Measurements from ENCODE around the gene SMARCC1.

Gene SMARCC1

GRCh38 chr3:47813551-47814177 lies 32.0 kb upstream of the SMARCC1 start:
- Histone ChIP-seq H3K4me3 (ENCODE audit: severe bottlenecking) (no peak overlapping the region), H3K27me3 (ENCODE audit: insufficient read depth, poor library complexity, severe bottlenecking) (no peaks in the 10 kb centered on the region), H3K27ac (ENCODE audit: poor library complexity, severe bottlenecking) (no peak overlapping the region), H3K36me3 (ENCODE audit: low read depth) (peaks cover 33% of the 10 kb centered on the region), H3K4me1 (ENCODE audit: insufficient read depth, poor library complexity, severe bottlenecking) (no peaks in the 10 kb centered on the region), H3K9me3 (ENCODE audit: severe bottlenecking) (no peaks in the 10 kb centered on the region)
- TF ChIP-seq, protein P1, sequence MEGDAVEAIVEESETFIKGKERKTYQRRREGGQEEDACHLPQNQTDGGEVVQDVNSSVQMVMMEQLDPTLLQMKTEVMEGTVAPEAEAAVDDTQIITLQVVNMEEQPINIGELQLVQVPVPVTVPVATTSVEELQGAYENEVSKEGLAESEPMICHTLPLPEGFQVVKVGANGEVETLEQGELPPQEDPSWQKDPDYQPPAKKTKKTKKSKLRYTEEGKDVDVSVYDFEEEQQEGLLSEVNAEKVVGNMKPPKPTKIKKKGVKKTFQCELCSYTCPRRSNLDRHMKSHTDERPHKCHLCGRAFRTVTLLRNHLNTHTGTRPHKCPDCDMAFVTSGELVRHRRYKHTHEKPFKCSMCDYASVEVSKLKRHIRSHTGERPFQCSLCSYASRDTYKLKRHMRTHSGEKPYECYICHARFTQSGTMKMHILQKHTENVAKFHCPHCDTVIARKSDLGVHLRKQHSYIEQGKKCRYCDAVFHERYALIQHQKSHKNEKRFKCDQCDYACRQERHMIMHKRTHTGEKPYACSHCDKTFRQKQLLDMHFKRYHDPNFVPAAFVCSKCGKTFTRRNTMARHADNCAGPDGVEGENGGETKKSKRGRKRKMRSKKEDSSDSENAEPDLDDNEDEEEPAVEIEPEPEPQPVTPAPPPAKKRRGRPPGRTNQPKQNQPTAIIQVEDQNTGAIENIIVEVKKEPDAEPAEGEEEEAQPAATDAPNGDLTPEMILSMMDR (IDR thresholded peaks at IDR 0.05; ENCODE audit: poor library complexity, severe bottlenecking), result no peak
- DNase-seq (ENCODE audit: low spot score), result no peak
- no peak for ATAC-seq (ENCODE audit: low read depth)

DNA sequence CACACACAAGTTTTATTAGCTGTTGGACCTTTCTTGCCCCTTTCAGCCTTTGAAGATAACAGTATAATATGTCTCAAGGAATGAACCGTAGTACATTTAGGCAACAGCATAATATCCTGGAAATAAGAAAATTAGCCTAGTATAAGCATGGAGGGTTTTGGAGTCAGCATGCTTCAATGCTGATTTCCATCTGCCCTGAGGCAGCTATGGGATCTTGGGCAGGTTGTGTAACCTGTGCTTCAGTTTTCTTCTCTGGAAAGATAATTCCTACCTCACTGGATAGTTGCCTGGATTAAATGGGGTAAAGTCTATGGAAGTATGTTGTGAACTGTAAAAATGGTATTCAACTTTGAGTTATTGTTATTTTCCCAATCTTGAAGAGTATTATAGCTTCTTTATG lies 22.9 kb upstream of the SMARCC1 start:
- TF ChIP-seq, protein P1 (IDR thresholded peaks at IDR 0.05; ENCODE audit: poor library complexity, severe bottlenecking), result no peak
- peaks cover 11% of the 10 kb centered on the region for H3K4me1 ChIP-seq (ENCODE audit: insufficient read depth, poor library complexity, severe bottlenecking)
- ATAC-seq (ENCODE audit: low read depth) (no peak), DNase-seq (ENCODE audit: low spot score) (no peak)
- H3K27me3 ChIP-seq (ENCODE audit: insufficient read depth, poor library complexity, severe bottlenecking), result no peaks in the 10 kb centered on the region
- H3K27ac ChIP-seq (ENCODE audit: poor library complexity, severe bottlenecking), result no peak overlapping the region
- no peak overlapping the region for H3K4me3 ChIP-seq (ENCODE audit: severe bottlenecking)
- peaks cover 21% of the 10 kb centered on the region; the same call in 1 of the 2 replicates for H3K36me3 ChIP-seq (ENCODE audit: low read depth)
- H3K9me3 ChIP-seq (ENCODE audit: severe bottlenecking), result no peaks in the 10 kb centered on the region

DNA sequence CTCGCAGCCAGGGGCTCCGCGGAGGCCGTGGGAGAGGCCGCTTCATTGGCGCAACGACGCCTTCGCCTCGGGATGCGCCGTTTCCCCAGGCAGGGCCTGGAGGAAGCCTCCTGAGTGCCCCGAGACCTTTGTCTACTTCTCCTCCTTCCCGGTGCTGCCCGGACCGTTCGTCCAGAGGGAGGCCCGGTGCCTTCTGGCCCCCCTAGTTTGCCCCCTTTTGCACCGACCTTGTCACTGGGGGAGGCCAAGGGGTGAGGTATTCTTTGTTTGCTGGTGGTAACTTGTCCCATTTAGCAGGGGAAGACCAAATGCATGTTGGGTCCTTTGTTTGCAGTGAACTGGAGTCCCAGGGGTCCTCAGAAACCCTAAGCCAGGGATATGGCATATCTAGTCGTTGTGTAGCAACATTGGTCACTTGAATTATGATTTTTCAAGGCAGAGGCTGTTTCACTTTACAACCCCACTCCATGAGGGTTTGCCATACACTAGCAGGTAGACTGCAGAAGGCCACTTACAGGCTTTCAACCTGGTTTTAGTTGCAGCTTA lies 21.9 kb upstream of the SMARCC1 start:
- Histone ChIP-seq H3K4me3 (ENCODE audit: severe bottlenecking) (peak overlapping the region; percentile 97), H3K27me3 (ENCODE audit: insufficient read depth, poor library complexity, severe bottlenecking) (no peaks in the 10 kb centered on the region), H3K4me1 (ENCODE audit: insufficient read depth, poor library complexity, severe bottlenecking) (peaks cover 11% of the 10 kb centered on the region), H3K27ac (ENCODE audit: poor library complexity, severe bottlenecking) (peak overlapping the region; percentile 89), H3K9me3 (ENCODE audit: severe bottlenecking) (no peaks in the 10 kb centered on the region), H3K36me3 (ENCODE audit: low read depth) (peaks cover 18% of the 10 kb centered on the region; the same call in 1 of the 2 replicates)
- TF ChIP-seq, protein P1 (IDR thresholded peaks at IDR 0.05; ENCODE audit: poor library complexity, severe bottlenecking), result no peak
- no peak for ATAC-seq (ENCODE audit: low read depth)
- DNase-seq (ENCODE audit: low spot score), result no peak

DNA sequence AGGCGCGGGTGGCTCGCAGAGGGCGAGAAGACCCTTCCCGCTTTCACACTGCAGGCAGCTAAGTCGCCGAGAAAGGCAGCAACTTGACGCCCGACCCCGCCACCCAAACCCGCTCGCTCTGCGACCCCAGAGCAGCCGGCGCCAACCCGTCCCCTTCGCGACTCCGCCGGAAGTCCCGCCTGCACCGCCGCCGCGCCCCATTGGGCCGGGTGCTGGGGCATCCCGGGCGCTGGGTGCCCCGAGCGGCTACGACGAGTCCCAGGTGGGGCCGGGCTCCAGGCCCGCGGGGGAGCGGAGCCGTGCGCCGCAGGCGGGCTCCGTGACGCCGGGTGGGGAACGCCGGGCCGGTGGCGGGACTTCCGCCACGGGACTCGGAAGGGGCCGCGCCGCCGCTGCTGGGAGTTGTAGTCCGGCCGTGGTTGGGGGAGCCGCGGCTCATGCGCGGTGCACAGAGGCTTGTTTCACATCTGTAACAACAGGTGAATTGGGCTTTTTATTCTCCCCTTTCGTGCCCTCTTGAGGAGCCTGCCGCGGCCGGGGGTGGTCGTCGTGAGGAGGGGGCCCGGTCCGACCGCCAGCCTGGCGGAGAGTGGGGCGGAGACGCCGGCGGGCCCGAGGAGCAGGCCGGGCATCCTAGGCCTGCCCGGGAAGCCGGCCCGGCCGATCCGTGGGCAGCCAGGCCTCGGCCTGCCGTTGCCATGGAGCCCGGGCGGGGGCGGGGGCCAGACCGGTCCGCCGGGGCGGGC lies 21.2 kb upstream of the SMARCC1 start, which contains the start of gene DHX30:
TSS of gene DHX30 (plus strand) at position 405 of the 746 bp plus-strand sequence. CDS start 7,546 bp downstream, outside the sequence.
- TF ChIP-seq, protein P1 (IDR thresholded peaks at IDR 0.05; ENCODE audit: poor library complexity, severe bottlenecking), result peak; percentile 3
- Histone ChIP-seq H3K9me3 (ENCODE audit: severe bottlenecking) (no peaks in the 10 kb centered on the region), H3K27ac (ENCODE audit: poor library complexity, severe bottlenecking) (peak within 1 kb of the TSS; percentile 89), H3K36me3 (ENCODE audit: low read depth) (peaks cover 18% of the 10 kb centered on the region; the same call in 1 of the 2 replicates), H3K4me1 (ENCODE audit: insufficient read depth, poor library complexity, severe bottlenecking) (peaks cover 11% of the 10 kb centered on the region), H3K27me3 (ENCODE audit: insufficient read depth, poor library complexity, severe bottlenecking) (no peaks in the 10 kb centered on the region), H3K4me3 (ENCODE audit: severe bottlenecking) (peak within 1 kb of the TSS; percentile 97)
- ATAC-seq (ENCODE audit: low read depth) (peak; percentile 87), DNase-seq (ENCODE audit: low spot score) (peak; percentile 83)

Data from RWPE2 (cell line).